NT2/D1 (cell line): ENCODE measurements around the gene TBC1D5.

Experiments
- DNase-seq: peaks from one replicate; pipeline ENCODE4 v3.0.0-alpha.2; 2011; ENCODE audit warnings: low read depth, low spot score
- H3K27me3 ChIP-seq: 2 replicates; pipeline ENCODE4 v1.6.0; 2011; ENCODE audit warnings: mild to moderate bottlenecking; ENCODE audit not compliant: insufficient read length, insufficient read depth
- H3K36me3 ChIP-seq: 2 replicates; pipeline ENCODE4 v1.6.1; 2011; ENCODE audit warnings: mild to moderate bottlenecking, low read length, mixed read lengths; ENCODE audit not compliant: insufficient read depth, insufficient read length
- H3K4me1 ChIP-seq: 2 replicates; pipeline ENCODE4 v1.5.1; 2011; ENCODE audit not compliant: insufficient read depth, insufficient read length
- H3K4me3 ChIP-seq: 2 replicates; pipeline ENCODE4 v1.5.1; 2011; ENCODE audit warnings: low read depth; ENCODE audit not compliant: insufficient read length
- H3K9ac ChIP-seq: 2 replicates; pipeline ENCODE4 v1.6.0; 2011; ENCODE audit warnings: low read depth; ENCODE audit not compliant: insufficient read length
- H3K9me3 ChIP-seq: 2 replicates; pipeline ENCODE4 v1.5.1; 2011; ENCODE audit warnings: mild to moderate bottlenecking, low read length; ENCODE audit not compliant: insufficient read depth
- SUZ12 ChIP-seq: IDR thresholded peaks from 2 replicates; pipeline ENCODE4 v1.6.1; 2011; ENCODE audit not compliant: insufficient read length, insufficient read depth; ENCODE audit errors: extremely low read depth
- YY1 ChIP-seq: IDR thresholded peaks from 2 replicates; pipeline ENCODE4 v1.6.1; 2011; ENCODE audit not compliant: insufficient read length, insufficient read depth
- ZNF274 ChIP-seq: IDR thresholded peaks from 2 replicates; pipeline ENCODE4 v1.6.1; 2011; ENCODE audit warnings: mild to moderate bottlenecking, low read depth, low read length

The TBC1D5 gene

GRCh38 chr3:17330660-17331059, 411.8 kb downstream of the TBC1D5 start:
- no peaks in the 10 kb centered on the region for H3K9me3 ChIP-seq
- no peak overlapping the region for H3K4me3 ChIP-seq
- no peak for DNase-seq
- no peak overlapping the region for H3K9ac ChIP-seq
- H3K36me3 ChIP-seq: no peaks in the 10 kb centered on the region
- H3K27me3 ChIP-seq: no peaks in the 10 kb centered on the region
- no peaks in the 10 kb centered on the region for H3K4me1 ChIP-seq
- TF ChIP-seq ZNF274 (no peak), YY1 (no peak), SUZ12 (no peak)

DNA sequence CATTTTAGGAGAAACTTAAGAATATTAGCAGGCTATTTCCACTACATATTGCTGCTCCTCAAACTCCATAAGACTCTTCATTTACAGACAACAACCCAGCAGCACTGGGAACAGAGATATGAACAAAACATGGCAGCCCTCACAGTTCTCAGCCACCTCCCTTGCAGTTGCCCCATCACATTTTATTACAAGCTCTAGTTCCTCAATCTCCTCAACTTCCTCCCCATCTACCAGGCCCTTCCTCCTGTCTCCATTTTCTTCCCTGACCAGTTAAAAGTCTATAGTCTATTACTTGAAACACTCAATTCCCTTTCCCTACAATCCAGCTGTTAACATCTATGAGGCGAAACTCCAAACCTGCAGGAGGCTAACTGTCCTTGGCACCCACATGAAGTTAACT, 412.5 kb downstream of the TBC1D5 start:
- no peak for DNase-seq
- Histone ChIP-seq H3K36me3 (no peaks in the 10 kb centered on the region), H3K9me3 (no peaks in the 10 kb centered on the region), H3K27me3 (no peaks in the 10 kb centered on the region), H3K9ac (no peak overlapping the region), H3K4me3 (no peak overlapping the region), H3K4me1 (no peaks in the 10 kb centered on the region)
- TF ChIP-seq YY1 (no peak), ZNF274 (no peak), SUZ12 (no peak)

DNA sequence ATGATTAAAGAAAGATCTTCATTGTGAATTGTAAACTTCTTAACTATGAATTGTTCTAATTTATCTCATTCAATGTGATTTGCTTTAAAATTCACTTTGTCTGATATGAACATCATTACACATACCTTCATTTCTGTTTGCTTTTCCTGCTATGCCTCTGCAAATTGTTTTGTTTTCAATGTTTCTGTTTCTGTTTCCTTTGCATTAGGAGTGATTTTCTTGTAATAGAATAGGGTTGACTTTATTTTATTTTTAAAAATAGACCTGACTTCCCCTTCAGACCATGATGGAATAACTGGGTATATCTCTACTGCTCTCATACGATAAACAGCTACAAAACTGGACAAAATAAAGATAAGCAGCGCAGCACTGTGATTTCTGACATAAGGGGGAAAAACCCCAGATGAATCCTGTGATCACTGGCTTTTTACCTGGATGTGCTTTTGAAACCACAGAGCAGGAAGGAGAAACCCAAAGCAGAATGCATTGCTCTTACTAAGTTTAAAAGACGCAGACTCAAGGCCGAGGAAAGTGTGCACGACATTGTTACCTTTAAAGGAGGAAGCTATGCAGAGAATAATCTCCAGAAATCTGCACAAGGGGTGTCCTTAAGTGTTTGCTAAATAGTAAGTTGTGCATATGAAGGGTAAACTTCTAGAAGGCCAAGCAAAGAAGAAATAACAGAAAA, 420.2 kb downstream of the TBC1D5 start:
- Histone ChIP-seq H3K9me3 (no peaks in the 10 kb centered on the region), H3K4me1 (no peaks in the 10 kb centered on the region), H3K4me3 (no peak overlapping the region), H3K27me3 (no peaks in the 10 kb centered on the region), H3K9ac (no peak overlapping the region), H3K36me3 (no peaks in the 10 kb centered on the region)
- DNase-seq: no peak
- no peak for TF ChIP-seq SUZ12
- TF ChIP-seq ZNF274: no peak
- TF ChIP-seq YY1: no peak

DNA sequence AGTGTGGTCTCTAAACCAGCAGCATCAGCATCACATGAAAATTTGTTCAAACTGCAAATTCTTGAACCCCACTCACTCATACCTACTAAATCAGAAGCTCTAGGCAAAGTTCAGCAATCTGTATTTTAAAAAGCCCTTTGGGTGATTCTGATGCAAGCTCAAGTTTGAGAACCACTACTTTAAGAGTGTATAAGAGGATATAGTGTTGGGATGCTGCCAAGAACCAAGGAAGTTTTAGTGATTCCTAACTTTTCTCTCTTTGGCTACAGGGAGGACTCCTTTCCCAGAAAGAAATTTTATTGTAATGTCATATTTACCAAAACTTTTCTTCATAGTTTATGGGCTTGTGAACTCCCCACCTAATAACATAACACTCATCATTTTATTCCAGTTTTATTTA, 422.2 kb downstream of the TBC1D5 start:
- Histone ChIP-seq H3K36me3 (no peaks in the 10 kb centered on the region), H3K27me3 (no peaks in the 10 kb centered on the region), H3K9me3 (no peaks in the 10 kb centered on the region), H3K4me3 (no peak overlapping the region), H3K4me1 (no peaks in the 10 kb centered on the region), H3K9ac (no peak overlapping the region)
- no peak for TF ChIP-seq ZNF274
- no peak for TF ChIP-seq SUZ12
- no peak for TF ChIP-seq YY1
- DNase-seq: no peak

DNA sequence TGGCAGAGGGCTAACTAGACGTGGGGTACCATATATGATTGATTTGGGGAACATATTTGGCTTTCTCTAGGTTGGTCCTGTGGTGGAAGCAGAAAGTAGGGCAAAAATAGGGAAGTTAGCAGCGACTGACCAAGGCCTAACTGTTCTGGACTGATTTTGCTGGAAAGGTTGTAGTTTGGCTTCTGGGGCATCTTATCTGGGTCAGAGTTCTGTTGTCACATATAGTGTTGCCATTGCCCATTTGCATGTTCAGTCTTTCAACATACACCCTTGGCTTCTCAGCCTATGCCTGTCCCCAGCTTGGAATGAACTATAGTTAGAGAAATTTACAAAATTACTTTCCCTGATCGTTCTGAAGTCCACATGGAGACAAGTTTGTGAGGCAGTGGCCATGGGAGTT, 426.5 kb downstream of the TBC1D5 start:
- Histone ChIP-seq H3K4me1 (no peaks in the 10 kb centered on the region), H3K4me3 (no peak overlapping the region), H3K27me3 (no peaks in the 10 kb centered on the region), H3K9ac (no peak overlapping the region), H3K9me3 (no peaks in the 10 kb centered on the region), H3K36me3 (no peaks in the 10 kb centered on the region)
- TF ChIP-seq SUZ12 (no peak), YY1 (no peak), ZNF274 (no peak)
- no peak for DNase-seq

- no peaks in the 10 kb centered on the region for H3K27me3 ChIP-seq
- no peaks in the 10 kb centered on the region for H3K36me3 ChIP-seq
- TF ChIP-seq SUZ12: no peak
- no peak for TF ChIP-seq ZNF274
- no peak for TF ChIP-seq YY1
- no peaks in the 10 kb centered on the region for H3K4me1 ChIP-seq
- no peak for DNase-seq
- no peak overlapping the region for H3K9ac ChIP-seq
- H3K9me3 ChIP-seq: no peaks in the 10 kb centered on the region
- H3K4me3 ChIP-seq: no peak overlapping the region
Observed at GRCh38 chr3:17314171-17314570, 428.3 kb downstream of the TBC1D5 start.

GRCh38 chr3:17313746-17314145, 428.7 kb downstream of the TBC1D5 start:
- Histone ChIP-seq H3K9me3 (no peaks in the 10 kb centered on the region), H3K27me3 (no peaks in the 10 kb centered on the region), H3K4me1 (no peaks in the 10 kb centered on the region), H3K36me3 (no peaks in the 10 kb centered on the region), H3K9ac (no peak overlapping the region), H3K4me3 (no peak overlapping the region)
- no peak for DNase-seq
- TF ChIP-seq ZNF274 (no peak), SUZ12 (no peak), YY1 (no peak)

- H3K9me3 ChIP-seq: no peaks in the 10 kb centered on the region
- no peak overlapping the region for H3K4me3 ChIP-seq
- no peaks in the 10 kb centered on the region for H3K4me1 ChIP-seq
- H3K27me3 ChIP-seq: no peaks in the 10 kb centered on the region
- no peaks in the 10 kb centered on the region for H3K36me3 ChIP-seq
- no peak for TF ChIP-seq YY1
- no peak for TF ChIP-seq SUZ12
- TF ChIP-seq ZNF274: no peak
- DNase-seq: no peak
- no peak overlapping the region for H3K9ac ChIP-seq
Observed at GRCh38 chr3:17310983-17311382, 431.4 kb downstream of the TBC1D5 start.
